HG03135 (cell line): Measurements from ENCODE around the gene HYCC1.

Experiments used
- ATAC-seq: cut with Tn5 transposase; IDR thresholded peaks from one replicate; pipeline ENCODE4 v1.9.1; 2021; ENCODE audit warnings: mild to moderate bottlenecking, moderate library complexity; ENCODE audit not compliant: unreplicated experiment

Gene HYCC1

DNA sequence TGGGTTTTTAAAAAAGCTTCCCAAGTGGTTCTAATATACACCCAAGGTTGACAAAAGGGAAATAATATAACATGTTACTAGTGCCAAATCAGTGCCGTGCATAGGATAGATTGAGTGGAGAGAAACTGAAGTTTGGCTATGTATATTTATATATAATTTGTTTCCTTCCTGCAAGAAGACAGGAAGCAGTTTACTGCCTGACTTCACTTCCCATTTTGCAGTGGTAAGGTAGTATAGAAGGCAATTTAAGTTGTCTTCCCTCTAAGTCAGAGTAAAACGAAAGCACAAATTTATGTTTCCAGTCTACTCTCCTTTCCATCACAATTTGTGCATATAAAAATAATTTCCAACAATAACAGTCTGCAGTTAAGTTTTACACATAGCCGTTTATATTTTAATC, 3.4 kb upstream of the HYCC1 start:
- ATAC-seq: no peak

DNA sequence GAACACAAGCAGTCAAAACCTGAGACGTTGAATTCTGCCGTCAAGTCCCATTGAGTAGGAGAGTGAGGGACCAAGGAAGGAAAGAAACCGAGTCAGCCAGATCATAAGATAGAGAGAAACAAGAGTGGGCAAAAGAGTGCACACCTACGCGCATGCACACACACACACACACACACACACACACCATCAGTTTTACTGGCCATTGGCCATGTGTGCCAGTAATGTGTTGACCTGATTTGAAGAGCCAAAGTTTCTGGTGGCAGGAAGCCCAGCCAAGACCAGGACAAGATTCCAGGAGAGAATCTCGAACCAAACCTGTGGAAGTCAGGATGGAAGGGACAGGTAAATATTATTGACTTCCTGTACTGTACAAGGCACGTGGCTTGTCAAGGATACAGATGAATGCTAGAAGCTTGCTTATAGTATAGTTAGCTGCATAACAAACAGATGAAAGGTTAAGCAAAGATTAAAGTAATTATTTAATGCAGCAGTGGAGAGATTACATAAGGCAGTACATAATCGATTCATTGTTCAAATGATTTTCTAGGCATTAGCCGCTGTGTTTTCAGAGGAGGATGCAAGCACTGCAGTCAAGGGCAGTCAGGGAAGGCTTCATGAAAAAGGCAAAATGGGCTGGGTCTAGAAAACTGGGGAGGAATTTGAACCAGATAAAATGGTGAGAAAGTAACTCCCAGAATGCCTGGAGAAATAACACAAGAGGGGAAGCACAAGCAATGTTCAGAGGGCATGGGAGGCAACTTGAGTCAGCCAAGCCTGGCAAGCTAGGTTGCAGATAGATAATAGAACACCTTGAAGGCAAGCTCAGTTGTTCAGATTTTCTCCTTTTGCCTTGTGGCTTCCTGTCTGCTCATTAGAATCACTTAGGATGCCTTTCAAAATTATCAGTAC, 2.7 kb upstream of the HYCC1 start:
- ATAC-seq: no peak

DNA sequence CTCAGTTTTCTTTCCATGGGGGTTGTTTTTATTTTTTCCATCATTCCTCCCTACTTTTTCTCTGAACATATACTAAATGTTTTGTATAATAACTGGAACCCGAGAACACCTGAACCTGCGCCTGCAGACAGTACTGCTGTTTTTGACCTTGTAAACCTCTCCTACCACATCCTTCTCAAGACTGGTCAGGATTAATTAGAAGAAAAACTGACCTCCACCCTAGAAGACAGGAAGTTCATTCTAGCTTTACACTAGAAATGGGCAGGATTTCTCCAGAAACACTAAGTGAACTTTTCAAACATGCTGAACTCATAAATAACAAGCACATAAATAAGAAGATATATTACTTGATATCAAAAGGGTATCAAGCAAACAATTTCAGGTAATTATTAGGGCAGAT, 751 bp upstream of the HYCC1 start:
- ATAC-seq: no peak

DNA sequence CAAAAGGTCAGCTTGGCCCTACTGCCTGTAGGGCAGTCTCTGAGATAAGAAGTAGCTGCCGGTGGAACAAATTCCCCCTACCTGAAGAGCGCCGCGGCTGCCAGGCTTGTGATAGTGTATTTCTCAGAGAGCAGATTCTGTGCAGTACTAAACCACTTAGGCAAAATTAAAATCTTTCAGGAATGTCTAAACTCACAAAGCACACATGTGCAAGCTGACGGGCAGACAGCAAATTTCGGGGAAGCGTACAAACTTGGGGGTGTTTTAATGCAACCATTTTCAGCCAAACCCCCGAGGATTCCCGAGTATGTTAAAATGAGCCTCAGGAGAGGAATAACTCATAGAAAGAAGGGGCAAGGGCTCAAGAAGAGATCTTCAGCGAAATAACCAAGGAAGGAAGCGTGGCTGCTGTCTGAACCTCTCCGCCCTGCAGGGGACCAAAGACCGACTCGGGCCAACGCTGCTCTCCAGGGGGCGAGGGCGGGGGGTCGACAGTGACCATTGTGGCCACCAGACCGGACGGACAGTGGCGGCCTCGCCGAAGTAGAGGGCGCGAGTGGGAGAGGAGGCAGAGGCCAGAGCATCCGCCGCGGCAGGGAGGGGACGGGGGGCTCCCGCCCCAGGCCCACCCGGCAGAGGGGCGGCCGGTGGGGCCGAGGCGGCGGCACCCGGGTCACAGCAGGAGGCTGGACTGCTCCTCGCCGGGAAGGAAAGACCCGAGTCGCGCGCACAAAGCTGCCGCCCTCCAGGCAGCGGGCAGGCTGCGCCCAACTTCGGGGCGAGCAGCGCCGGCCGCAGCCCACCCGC, 819 bp downstream of the HYCC1 start:
- ATAC-seq: peak; percentile 2

DNA sequence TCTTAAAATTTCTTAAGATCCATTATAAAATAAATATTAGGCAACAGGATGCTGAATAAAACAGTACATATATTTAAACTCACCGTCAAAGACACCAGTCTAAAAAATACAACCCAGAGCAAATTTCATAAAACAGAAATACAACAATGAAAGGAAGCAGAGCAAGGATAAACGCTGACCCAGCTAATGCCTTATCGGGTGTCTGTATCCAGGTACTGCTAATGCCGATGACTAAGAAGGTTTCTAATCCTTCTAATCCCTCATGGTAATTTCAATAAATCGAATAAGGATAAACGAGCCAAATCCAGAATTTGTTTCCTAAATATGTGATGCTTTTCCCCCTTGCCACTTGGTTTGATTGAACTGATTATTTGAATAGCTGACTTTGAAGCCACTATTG, 1.7 kb downstream of the HYCC1 start:
- ATAC-seq: no peak

DNA sequence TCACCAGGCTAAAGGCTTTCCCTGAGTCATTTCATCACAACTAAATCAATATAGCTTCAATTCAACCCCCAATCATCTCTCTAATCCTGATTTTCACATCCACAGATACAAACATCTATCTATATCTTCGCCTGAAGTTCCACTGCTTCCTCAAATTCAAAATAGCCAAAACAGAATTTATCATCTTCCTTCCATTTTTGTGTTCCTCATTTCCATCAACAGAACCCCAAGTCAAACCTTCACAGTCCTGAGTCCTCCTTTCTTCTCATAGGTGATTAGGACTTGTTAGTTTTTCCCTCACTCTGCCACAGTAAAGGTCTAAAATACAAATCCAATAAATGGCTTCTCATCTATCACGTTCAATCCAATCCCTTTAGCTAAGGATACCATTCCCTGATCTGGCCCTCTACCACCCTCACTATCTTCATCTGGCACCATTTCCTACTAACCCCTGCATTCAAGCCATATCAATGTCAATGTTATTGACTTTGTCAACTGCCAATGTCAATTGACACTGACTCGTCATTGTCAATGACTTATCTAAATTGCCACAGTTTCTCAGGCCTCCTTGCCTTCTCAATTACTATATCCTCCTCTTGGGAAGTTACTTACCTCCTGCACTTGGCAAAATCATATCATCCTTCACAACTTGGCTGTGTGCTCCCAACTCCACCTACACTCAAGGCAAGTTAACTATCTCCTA, 2.6 kb downstream of the HYCC1 start:
- ATAC-seq: no peak

DNA sequence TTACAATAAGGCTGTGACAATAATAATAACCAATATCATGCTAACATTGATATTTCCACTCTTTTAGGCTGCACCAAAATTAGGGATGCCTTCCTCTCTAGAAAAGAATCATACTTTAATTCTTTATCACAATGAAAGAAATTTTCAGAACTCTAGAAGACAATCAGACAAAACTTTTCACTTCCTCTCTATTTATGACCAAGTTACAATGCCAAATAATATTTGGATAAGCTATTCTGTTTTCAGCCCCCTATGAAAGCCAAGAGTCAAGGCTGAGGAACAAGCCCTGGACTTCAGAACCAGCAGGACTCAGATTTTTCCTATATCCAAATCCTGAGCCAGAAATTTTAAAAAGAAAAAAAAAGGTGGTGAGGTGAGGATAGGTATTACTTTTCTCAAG, 4.6 kb downstream of the HYCC1 start:
- ATAC-seq: no peak

DNA sequence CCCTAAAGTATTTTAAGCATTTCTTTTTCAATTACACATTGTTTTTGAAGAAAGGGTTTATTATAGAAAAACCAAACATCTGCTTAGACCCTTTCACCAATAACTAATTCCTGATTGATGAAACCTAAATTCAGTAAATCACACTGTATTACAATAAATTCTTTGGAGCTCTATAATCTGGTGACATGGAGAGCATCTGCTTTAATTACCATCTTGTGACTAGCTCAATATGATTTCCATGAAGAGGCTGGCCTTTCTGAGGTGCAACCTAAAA, 9.7 kb downstream of the HYCC1 start:
- no peak for ATAC-seq

DNA sequence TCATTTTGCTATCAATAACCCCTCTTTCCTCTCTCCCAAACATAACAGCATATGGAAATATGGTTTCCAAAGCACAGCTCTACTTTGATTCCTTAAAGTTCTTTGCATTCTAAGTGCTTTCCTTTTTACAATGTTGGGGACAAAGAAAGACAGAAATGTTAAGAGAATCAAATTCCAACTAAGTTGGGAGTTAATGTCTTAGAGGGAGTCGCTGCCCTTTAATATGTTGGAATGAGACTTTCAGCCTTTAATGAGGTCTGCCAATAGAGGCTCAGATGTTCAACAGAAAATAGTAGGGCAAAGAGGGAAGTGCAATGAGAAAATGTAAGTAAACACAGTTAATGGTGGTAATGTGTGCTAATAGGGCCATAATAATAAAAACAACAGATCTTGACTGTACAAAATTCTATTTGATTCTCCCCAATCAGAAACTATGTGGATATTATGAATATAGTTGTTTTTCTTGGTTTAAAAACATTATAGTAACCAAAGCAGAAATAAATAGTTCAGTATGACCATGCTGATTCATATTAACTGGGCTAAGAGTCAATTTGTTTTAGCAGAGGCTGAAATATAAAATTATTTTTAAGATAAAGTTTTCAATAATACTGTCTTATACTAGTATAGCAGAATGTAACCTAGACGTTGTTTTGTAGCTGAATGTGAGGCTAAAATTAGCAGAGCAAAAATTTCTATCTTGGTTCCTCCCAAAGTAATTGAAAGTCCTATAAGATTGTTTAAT, 10.3 kb downstream of the HYCC1 start:
- no peak for ATAC-seq

DNA sequence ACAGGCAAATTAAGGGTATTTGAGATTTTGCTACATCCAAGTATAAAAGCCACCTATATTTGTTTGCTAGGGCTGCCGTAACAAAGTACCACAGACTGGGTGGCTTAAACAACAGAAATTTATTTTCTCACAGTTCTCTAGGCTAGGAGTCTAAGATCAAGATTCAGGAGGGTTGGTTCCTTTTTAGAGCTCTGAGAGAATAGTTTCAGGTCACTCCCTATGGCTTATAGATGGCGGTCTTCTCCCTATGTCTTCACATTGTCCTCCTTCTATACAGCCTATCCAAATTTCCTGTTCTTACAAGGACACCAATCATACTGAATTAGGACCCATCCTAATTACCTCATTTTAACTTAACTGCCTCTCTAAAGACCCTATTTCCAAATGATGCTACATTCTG, 11.2 kb downstream of the HYCC1 start:
- no peak for ATAC-seq

DNA sequence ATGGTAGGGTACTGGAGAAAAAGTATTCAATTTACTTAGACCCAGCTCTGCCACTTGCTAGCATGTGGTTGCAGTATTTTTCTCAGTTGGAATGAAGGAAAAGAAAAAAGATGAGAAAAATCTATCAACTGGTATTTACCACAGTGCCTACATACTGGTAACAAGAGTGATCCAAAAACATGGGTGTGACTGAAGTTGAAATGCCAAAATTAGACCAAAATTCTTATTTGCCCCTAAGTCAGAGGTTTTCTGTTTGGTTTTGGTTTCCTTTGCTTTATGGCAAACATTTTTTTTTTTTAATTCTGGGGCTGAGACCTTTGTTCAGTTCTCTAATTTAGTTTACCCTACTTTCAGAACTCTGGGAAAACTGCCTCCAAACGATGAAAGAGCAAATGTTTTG, 12.3 kb downstream of the HYCC1 start:
- ATAC-seq: no peak

DNA sequence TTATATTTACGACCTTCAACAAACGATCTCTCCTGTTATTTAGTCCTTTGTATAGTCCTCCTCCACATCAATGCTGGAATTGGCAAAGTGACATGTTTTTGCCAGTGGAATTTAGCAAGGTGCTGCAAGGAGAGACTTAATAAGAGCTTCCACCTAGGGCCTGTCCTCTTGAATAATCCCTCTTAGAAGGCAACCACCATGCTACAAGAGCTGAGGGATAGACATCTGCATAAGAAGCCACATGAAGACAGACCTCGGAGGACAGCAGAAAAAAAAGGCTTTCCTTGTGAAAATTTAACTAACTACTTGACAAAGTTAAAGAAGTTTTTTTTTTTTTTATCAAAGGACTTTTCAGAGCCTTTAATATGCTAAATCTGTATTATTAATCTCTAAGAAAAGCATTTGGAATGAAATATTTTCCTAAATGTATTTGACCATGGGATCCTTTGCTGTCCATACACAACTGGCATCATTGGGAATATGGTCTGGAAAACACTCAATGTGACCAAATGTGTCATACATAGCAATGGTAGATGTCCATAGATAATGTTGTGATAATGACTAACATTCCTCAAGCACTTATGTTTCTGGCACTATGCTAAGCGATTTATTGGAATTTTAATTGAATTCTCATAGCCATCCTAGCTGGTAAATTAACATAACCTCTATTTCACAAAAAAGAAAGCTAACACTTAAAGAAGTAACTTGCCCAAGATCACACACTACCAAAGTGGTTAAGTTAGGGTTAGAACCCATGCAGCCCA, 13.2 kb downstream of the HYCC1 start:
- ATAC-seq: no peak

DNA sequence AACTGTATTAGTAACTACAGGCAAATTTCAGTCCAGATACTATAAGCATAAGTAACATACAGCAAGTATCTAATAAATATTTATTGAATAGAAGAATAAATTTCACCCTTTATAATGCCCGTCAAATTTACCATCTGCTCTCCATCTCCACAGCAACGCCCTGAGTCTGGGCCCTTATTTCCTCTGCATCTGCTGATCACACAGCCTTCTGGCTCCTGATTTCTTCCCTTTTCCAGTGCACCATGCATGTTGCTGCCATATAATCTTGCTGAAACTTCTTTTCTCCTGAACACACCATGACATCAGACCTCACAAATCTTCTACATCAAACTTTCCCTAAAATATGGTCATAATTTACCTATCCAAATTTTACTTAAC, 15.4 kb downstream of the HYCC1 start:
- no peak for ATAC-seq

DNA sequence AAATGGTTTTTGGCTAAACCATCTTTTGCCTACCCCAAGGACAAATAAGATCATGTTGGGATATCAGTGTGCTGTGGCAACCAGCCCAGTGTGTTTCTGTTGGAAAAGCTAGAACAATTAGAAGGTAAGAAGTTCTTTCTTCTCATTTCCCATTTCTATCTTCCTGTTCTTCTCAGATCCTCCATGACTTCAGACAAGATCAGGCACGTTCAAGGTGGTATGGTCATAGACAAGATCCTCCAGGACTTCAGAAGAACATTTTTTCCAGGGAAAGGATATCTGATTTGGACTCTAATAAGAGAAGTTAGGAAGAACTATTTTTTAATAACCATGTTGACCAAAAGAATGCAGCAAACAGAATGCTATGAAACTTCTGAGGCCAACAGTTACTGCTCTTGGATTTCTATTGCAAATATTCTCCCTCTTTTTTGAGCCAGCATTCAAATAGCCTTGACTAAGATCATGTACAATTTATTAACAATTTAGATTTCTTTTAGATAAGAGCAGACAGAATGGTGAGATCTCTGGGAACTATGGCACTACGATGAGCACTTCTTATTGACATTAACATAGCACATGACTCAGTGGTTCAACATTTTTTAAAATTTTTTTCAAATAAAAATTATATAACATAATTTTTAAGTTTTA, 15.9 kb downstream of the HYCC1 start:
- ATAC-seq: no peak

DNA sequence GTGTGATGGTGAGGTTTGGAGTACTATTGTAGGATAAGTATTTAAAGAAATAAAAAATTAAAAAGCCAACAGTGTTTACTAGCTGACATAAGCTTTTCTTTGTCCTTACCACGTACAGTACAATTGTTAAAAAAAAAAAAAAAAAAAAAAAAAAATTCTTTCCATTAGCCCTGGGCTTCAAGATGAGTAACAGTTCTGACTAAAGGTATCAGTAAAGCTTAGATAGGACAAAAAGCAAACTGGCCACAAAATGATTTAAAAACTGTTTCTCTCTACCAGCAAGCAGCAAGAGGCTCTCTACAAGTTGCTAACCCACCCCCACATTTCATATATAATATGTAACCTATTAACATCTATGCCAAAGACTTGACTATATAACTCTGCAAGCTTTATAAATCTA, 17.5 kb downstream of the HYCC1 start:
- ATAC-seq: no peak

DNA sequence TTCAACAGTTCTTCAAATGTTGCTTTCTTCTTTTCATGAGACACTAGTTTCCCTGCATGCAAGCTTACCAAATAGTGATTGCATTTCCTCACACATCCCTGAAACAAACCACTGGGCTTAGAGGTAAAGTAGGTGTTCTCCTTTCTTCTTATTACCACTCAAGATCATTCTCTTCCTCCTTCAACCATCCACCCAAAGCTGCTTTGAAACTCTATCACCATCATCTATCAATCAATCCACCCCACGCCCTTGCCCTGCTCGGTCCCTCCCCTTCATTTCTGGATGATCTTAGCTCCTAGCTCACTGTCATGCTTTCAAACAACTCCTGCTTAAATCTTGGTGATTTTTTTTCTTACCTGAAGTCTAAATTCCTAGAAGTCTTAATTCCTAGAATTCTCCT, 18.9 kb downstream of the HYCC1 start:
- no peak for ATAC-seq

DNA sequence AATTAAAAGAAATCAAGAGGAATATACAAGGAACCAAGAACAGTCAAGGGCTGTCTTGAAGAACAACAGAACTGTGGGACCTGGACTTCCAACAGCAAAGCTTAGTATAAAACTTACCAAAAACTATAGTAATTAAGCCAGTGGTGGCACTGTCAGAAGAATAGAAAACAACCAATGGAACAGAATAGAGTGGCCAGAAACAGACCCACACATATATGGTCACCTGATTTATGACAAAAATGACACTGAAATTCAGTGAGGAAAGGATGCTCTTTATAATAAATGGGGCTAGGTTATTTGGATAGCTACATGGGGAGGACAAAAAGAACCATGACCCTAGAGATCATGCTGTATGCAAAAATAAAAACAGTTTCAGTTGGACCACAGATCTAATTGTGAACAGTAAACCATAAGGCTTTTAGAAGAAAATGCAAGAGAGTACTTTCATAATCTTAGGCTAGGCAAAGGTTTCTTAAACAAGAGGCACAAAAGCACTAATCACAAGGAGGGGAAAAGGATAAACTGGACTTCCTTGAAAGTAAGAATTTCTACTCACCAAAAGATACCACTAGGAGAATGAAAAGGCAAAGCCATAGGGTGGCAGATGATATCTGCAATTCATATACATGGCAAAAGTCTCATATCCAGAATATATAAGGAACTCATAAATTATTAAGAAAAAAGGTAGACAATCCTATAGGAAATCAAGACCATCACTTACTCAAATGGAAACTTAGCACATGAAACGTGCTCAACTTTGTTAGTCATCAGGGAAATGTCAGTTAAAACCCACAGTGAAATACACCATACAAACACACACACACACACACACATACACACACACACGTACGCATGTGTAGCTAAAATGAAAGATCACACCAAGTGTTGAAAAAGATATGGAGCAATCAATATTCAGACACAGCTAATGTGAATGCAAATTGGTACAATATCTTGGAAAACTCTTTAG, 20.8 kb downstream of the HYCC1 start:
- peak; percentile 86 for ATAC-seq

DNA sequence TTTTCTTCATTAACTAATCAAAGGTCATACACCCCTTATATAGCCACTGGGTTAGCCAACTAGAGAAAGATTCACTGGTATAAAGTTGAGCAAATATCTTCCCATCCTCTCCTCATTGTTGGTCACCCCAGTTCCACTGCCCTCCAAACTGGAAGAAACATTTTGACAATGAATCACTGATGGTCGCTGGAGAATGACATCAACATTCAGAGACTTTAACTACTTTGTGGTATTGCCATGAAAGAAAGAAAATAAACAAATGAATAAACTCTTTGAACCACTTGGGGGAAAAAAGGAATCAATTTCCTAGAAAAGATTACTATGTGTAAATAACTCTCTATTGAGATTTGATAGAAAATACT, 23.4 kb downstream of the HYCC1 start:
- ATAC-seq: no peak
